HK-2 (cell line): ENCODE data around the gene SGCE.

ENCODE experiments used
- DNase-seq: peaks from one replicate; pipeline ENCODE4 v3.0.0-alpha.2; 2018; ENCODE audit not compliant: unreplicated experiment

The SGCE gene

GRCh38 chr7:94658826-94659225 is 2.9 kb upstream of the SGCE start:
- no peak for DNase-seq

- DNase-seq, result peak; percentile 96
Observed at GRCh38 chr7:94657771-94658693, 2.1 kb upstream of the SGCE start.

DNA sequence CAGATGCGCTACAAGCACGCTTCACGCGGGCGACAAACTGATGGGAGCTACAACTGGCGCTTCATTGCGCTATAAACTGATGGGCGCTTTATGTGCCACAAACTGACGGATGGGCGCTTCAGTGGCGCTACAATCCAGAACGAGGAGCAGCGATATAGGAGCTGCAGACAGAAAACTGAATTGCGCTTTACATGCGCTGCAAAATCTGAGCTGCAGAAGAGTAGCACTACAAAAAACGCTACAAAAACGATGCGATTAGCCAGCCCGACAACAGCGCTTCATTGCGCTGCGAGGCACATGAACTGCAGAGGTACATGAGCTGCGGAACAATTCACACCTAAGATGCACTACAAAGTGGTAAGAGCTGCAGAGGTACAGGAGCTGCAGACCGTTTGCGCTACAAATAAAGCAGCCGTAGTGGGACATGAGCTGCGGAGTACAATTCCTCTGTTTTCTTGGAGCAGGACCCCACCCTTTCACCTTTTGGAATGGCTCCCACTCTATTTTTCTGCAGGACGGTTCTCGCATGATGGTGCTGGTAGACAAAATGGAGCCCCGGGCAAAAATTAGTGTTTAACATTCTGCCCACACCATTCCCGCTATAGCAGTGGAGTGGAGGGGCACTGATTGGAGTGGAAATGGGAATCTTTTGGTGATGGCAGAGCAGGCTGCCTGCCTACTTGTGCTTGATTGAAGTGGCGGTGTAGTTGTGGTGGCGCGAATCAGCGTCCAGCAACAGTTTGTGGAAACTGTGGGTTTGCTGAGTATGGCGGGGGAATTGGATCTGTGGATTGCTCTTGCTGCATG is 1.2 kb upstream of the SGCE start:
- peak; percentile 32 for DNase-seq

GRCh38 chr7:94656658-94656924 is 658 bp upstream of the SGCE start:
- no peak for DNase-seq

DNA sequence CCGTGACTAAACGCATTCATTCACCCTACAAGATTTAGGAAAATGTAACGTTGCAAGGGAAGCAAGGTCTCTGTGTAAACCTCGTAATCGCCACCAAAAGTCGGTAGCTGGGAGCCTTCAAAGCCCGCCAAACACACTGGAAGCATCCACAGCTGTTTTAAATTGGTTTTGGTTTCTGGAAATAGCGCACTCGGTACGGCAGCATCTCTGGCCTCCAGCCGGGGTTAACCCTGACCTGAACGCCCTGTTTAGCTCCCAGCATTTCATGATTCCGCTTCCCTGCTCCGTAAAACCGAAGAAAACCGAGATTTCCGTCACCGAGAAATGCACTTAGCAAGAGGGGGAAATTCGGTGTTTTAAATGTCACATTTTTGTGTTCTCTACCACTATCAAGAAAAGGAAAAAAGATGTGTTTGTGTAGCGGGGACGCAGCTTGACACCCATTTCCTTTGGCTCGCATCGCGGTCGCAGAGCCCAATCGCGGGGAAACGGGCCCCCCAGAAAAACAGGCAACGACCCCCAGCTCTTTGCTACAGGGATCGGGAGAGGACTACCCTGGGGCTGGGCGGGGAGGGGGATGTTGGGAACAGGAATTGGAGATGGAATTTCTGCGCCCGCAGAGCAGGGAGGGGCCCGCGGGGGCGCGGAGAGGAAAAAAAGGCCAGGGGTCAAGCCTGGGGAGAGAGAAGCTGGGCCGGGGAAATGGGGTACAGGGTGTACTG is 646 bp downstream of the SGCE start:
- peak; percentile 50 for DNase-seq

GRCh38 chr7:94654783-94655125 is 1.2 kb downstream of the SGCE start:
- DNase-seq, result no peak

GRCh38 chr7:94650147-94651051 is 5.5 kb downstream of the SGCE start:
- no peak for DNase-seq

GRCh38 chr7:94649450-94649849 is 6.5 kb downstream of the SGCE start:
- no peak for DNase-seq

DNA sequence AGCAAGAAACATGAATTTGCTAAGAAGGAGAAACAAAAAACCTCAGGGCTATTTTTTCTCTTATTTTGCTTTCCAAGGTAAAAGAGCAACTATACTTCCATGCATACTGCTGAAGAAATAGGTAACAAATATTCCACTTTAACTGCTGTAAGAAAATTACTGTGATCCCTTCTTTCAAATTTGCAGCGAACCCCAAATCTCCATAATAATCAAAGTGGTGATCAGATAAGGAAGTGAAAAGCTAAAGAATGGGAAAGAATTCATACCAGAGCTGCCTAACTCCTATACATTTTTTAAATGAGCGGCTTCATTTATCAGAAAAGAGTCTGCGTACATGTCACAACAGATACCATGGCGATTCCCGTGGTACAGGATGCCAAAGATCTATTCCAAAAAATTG is 7.2 kb downstream of the SGCE start:
- no peak for DNase-seq

GRCh38 chr7:94647295-94647694 is 8.6 kb downstream of the SGCE start:
- no peak for DNase-seq

- no peak for DNase-seq
Observed at GRCh38 chr7:94643771-94644545, 12.0 kb downstream of the SGCE start.

DNA sequence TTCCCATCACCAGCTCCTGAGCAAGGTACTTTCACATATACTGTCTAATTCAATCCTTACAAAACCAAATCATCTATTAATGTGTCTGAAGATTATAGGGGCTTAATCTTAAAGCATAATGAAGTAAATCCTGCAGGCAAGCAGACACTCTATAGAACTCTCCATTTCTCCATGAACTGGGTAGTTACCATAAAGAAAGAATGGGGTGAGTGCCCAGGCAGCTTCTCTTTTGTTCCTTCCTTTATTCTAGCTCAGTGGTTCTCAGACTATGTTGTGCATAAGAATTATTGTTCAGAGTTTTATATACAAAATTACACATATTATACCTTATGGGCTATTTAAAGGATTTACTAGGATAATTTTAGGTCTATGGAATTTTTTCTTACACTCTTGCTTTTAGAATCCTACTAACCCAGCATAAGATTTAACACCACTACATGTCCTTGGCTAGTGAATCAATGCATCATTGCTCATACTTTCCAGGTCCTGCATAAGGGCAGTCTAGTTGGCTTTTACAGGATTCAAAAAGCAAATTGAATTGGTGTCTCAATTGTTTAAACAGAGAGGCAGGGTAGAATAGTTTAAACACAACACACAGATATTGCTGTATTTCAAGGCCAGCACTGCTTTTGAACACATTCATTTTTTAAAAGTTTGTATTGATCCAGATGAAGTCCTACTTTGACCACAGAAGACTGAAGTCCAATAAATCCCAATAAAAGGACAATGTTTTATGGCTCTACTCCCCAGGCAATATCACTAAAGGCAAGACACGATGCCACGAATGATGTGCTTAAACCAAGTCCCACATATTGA is 12.9 kb downstream of the SGCE start:
- no peak for DNase-seq

- DNase-seq, result no peak
Observed at GRCh38 chr7:94639384-94639783, 16.5 kb downstream of the SGCE start.

GRCh38 chr7:94635687-94636086 is 20.2 kb downstream of the SGCE start:
- DNase-seq, result no peak

- no peak for DNase-seq
Observed at GRCh38 chr7:94634502-94634901, 21.4 kb downstream of the SGCE start.

DNA sequence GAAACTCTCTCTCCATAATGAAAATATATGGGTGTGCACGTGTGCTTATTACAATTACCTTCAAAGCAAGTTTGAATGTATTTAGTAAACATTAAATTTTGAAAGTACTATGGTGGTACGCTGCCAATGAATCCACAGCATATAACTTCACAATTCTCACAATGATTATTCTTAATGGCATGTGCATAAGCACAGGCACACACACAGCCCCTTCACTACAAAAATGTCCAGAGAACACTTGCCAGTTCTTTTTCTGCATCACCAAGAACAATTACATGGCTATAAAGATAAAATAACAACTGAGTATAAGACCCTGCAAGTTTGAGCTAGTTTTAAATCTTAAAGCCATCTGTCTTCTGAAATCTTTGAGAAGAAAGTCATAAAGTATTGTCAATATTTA is 22.2 kb downstream of the SGCE start:
- DNase-seq, result no peak

DNA sequence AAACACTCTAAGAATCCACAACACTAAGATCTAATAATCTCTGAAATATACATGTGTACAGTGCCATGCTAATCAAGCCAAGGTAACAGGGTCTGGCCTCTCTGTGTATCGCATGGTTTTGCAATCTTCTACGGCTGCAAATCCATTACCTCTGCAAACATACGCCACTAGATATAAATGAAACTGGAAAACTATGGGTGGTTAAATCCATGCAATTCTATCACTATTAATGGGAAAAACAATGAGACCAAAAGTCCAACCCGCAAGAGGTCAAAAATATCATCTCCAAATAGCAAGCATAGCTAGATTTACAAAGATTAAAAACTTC is 23.0 kb downstream of the SGCE start:
- no peak for DNase-seq

DNA sequence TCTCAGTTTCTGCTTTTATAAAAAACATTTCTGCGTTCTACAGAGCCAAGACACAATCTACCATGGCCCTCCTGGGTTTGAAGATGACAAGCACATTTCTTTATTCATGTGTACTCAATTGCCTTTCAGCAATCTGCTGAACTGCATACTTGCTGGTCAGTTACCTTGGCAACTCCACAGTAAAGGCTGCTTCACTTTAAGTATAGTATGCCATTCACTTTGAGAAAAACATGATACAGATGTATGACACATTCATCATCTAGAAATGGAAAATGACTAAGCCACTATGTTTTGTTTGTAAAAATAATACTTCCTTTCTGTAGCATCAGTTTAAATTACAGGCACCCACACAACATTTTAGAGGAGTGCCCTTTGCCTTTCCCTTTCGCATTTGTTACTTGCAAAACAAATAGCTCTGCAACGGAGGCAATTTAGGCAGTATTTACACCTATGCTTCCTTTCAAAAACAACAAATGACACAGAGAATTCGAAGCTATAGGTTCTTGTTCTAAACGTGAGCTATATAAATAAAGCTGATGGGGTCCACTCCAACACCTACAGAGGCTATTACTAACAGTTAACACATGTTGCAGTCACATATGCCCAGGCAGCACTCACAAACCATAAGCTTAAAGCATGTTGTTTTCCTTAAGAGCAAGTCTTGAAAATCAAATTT is 23.5 kb downstream of the SGCE start:
- DNase-seq, result no peak

DNA sequence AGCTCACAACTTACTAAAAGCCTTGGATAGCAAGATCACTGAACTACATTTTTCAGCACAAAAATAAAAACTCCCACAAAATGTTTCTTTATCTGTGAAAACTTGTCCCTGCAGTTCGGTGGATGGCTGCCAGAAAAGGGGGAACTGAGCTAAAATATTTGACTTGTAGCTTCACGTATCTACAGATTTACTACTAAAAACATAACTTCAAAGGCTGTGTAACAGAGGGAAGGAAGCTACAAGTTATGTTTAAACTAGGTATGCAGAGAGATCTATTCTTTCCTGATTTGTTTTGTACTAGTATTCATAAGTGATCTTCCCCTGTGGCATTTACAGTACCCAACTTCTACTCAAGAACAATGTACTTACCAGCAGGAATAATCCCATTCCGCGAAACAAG is 25.1 kb downstream of the SGCE start:
- no peak for DNase-seq

GRCh38 chr7:94623820-94624219 is 32.1 kb downstream of the SGCE start:
- no peak for DNase-seq
